Measurements from ENCODE around the gene TRIO. TPM values are rescaled to one million over a fixed set of nuclear protein-coding genes. Genes with fewer than 3 reads are reported as not detected.

The TRIO gene
- polyA plus RNA-seq, 1 of the 3 experiments (the other 2 are of a cell fraction) = 229 TPM

DNA sequence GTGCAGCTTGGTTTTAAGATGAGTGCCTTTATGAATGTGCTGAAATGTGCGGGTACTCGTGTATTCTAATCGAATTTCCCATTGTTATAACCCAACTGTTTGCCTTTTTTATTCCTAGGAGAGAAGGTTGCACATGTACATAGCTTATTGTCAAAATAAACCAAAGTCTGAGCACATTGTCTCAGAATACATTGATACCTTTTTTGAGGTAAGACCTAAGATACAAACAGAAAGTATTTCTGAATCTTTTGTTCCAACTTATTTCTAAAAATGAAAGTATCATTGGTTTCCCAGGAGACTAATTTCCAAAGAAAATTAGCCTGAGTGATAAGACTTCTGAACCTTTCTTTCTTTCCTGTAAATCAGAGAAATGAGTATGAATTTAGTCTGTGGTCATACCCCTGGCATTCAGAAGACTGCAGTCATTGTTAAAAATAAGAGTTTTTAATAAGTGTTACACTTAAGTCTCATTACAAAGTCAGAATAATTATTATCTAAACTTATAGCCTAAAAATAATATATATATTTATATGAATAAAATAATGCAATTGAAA is 336.1 kb downstream of the TRIO start:
- Histone ChIP-seq H3K4me1 (ENCODE audit: control insufficient read depth in 1 of 2, insufficient read depth in 2 of 2, low read depth in 1 of 2, low read length in 1 of 2) (peaks cover 0 to 14% of the 10 kb centered on the region in 2 experiments; a peak in 2 of 4 replicates), H4K20me1 (ENCODE audit: insufficient read depth) (no peaks in the 10 kb centered on the region), H3K79me2 (ENCODE audit: insufficient read depth) (peaks cover 72% of the 10 kb centered on the region), H3K27me3 (ENCODE audit: insufficient read depth) (no peaks in the 10 kb centered on the region), H3K9ac (no peak overlapping the region), H3K4me3 (ENCODE audit: low read depth in 2 of 2, low read length in 1 of 2) (no peak overlapping the region), H3K9me2 (no peaks in the 10 kb centered on the region), H3K9me3 (no peaks in the 10 kb centered on the region), H3K27ac (ENCODE audit: low read depth in 2 of 2, low read length in 1 of 2) (peak overlapping the region; percentile 13 to 16; a peak in 2 of 4 replicates), H3K4me2 (no peak overlapping the region), H3F3A (replicated peaks; ENCODE audit: insufficient read depth) (peaks cover 62% of the 10 kb centered on the region), H3K36me3 (replicated peaks in 1 of 2; ENCODE audit: control insufficient read depth in 1 of 2, insufficient read depth in 2 of 2, low read length in 1 of 2) (peaks cover 92 to 97% of the 10 kb centered on the region in 2 experiments), H2AFZ (ENCODE audit: low read depth) (no peak overlapping the region)
- ChIA-PET POLR2A (interaction anchor here (0.6 kb wide), 1 partner anchor 131 kb away, joined by 3 read pairs; no protein-coding TSS in a partner anchor), CTCF (interaction anchor here (0.8 to 2.5 kb wide), 2 partner anchors 8 to 12 kb away, joined by 3 to 9 read pairs; no protein-coding TSS in a partner anchor)
- no peak for TF ChIP-seq ELF1 (IDR thresholded peaks at IDR 0.05)
- TF ChIP-seq FOXM1 (IDR thresholded peaks at IDR 0.05; ENCODE audit: low read depth) = no peak
- no peak for TF ChIP-seq GATA2 (CRISPR knock-in tag; IDR thresholded peaks at IDR 0.05)
- TF ChIP-seq, protein P1, sequence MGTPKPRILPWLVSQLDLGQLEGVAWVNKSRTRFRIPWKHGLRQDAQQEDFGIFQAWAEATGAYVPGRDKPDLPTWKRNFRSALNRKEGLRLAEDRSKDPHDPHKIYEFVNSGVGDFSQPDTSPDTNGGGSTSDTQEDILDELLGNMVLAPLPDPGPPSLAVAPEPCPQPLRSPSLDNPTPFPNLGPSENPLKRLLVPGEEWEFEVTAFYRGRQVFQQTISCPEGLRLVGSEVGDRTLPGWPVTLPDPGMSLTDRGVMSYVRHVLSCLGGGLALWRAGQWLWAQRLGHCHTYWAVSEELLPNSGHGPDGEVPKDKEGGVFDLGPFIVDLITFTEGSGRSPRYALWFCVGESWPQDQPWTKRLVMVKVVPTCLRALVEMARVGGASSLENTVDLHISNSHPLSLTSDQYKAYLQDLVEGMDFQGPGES (IDR thresholded peaks at IDR 0.05; ENCODE audit: low read depth, low read length) = no peak
- no peak for TF ChIP-seq MXI1 (IDR thresholded peaks at IDR 0.05; ENCODE audit: low read depth, low read length)
- TF ChIP-seq PBX3 (IDR thresholded peaks at IDR 0.05) = no peak
- 94% methylated on average over 3 of the region's 3 CpGs for WGBS (ENCODE audit: low lambda C conversion rate)
- DNase-seq = no peak

GRCh38 chr5:14481349-14481748 is 338.2 kb downstream of the TRIO start:
- ChIA-PET CTCF (interaction anchor here (1.1 to 1.5 kb wide), 4 partner anchors 24 to 167 kb away, joined by 3 to 5 read pairs (median 4); no protein-coding TSS in a partner anchor), POLR2A (no interaction called here)
- no peak for DNase-seq
- H3K4me3 ChIP-seq (ENCODE audit: low read depth in 2 of 2, low read length in 1 of 2) = no peak overlapping the region
- no peak overlapping the region for H2AFZ ChIP-seq (ENCODE audit: low read depth)
- H3K27me3 ChIP-seq (ENCODE audit: insufficient read depth) = no peaks in the 10 kb centered on the region
- no peak overlapping the region for H3K4me2 ChIP-seq
- no peak overlapping the region for H3K9ac ChIP-seq
- peaks cover under 1% of the 10 kb centered on the region; the same call in 1 of the 2 replicates for H4K20me1 ChIP-seq (ENCODE audit: insufficient read depth)
- H3K9me2 ChIP-seq = no peaks in the 10 kb centered on the region
- peaks cover 92 to 96% of the 10 kb centered on the region in 2 experiments for H3K36me3 ChIP-seq (replicated peaks in 1 of 2; ENCODE audit: control insufficient read depth in 1 of 2, insufficient read depth in 2 of 2, low read length in 1 of 2)
- peaks cover 0 to 8% of the 10 kb centered on the region in 2 experiments; a peak in 2 of 4 replicates for H3K4me1 ChIP-seq (ENCODE audit: control insufficient read depth in 1 of 2, insufficient read depth in 2 of 2, low read depth in 1 of 2, low read length in 1 of 2)
- peaks cover 51% of the 10 kb centered on the region for H3F3A ChIP-seq (replicated peaks; ENCODE audit: insufficient read depth)
- 97% methylated on average over 7 of the region's 8 CpGs for WGBS (ENCODE audit: low lambda C conversion rate)
- no peak overlapping the region for H3K27ac ChIP-seq (ENCODE audit: low read depth in 2 of 2, low read length in 1 of 2)
- H3K9me3 ChIP-seq = no peaks in the 10 kb centered on the region
- TF ChIP-seq, protein P2, sequence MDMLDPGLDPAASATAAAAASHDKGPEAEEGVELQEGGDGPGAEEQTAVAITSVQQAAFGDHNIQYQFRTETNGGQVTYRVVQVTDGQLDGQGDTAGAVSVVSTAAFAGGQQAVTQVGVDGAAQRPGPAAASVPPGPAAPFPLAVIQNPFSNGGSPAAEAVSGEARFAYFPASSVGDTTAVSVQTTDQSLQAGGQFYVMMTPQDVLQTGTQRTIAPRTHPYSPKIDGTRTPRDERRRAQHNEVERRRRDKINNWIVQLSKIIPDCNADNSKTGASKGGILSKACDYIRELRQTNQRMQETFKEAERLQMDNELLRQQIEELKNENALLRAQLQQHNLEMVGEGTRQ (IDR thresholded peaks at IDR 0.05; ENCODE audit: borderline replicate concordance, low read depth, low read length) = no peak
- peak; percentile 20; the same call in 1 of the 2 replicates for TF ChIP-seq POLR2AphosphoS5 (IDR thresholded peaks at IDR 0.05; ENCODE audit: low read depth, low read length)
- TF ChIP-seq MAX (IDR thresholded peaks at IDR 0.05; ENCODE audit: low read depth) = no peak
- TF ChIP-seq RAD21 (IDR thresholded peaks at IDR 0.05; ENCODE audit: low read length) = no peak
- no peak for TF ChIP-seq NFIC (IDR thresholded peaks at IDR 0.05; ENCODE audit: borderline replicate concordance)
- TF ChIP-seq, protein P3, sequence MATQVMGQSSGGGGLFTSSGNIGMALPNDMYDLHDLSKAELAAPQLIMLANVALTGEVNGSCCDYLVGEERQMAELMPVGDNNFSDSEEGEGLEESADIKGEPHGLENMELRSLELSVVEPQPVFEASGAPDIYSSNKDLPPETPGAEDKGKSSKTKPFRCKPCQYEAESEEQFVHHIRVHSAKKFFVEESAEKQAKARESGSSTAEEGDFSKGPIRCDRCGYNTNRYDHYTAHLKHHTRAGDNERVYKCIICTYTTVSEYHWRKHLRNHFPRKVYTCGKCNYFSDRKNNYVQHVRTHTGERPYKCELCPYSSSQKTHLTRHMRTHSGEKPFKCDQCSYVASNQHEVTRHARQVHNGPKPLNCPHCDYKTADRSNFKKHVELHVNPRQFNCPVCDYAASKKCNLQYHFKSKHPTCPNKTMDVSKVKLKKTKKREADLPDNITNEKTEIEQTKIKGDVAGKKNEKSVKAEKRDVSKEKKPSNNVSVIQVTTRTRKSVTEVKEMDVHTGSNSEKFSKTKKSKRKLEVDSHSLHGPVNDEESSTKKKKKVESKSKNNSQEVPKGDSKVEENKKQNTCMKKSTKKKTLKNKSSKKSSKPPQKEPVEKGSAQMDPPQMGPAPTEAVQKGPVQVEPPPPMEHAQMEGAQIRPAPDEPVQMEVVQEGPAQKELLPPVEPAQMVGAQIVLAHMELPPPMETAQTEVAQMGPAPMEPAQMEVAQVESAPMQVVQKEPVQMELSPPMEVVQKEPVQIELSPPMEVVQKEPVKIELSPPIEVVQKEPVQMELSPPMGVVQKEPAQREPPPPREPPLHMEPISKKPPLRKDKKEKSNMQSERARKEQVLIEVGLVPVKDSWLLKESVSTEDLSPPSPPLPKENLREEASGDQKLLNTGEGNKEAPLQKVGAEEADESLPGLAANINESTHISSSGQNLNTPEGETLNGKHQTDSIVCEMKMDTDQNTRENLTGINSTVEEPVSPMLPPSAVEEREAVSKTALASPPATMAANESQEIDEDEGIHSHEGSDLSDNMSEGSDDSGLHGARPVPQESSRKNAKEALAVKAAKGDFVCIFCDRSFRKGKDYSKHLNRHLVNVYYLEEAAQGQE (IDR thresholded peaks at IDR 0.05; ENCODE audit: low read depth, low read length) = no peak
- no peak for TF ChIP-seq MXI1 (IDR thresholded peaks at IDR 0.05; ENCODE audit: low read depth, low read length)
- peaks cover 79% of the 10 kb centered on the region for H3K79me2 ChIP-seq (ENCODE audit: insufficient read depth)
